ENCODE measurements around the gene MLLT3. TPM values are rescaled to one million over a fixed set of nuclear protein-coding genes. Genes with fewer than 3 reads are reported as not detected.

MLLT3 gene
- total and polyA plus RNA-seq, 8 donors = 1.8 to 10.3 (median 4.2) TPM

GRCh38 chr9:20414150-20414549 lies 208.1 kb downstream of the MLLT3 start:
- no peak for ATAC-seq
- H3K36me3 ChIP-seq = no peaks in the 10 kb centered on the region
- TF ChIP-seq CTCF (IDR thresholded peaks at IDR 0.05) = no peak
- no peak for DNase-seq
- H3K27me3 ChIP-seq = no peaks in the 10 kb centered on the region
- no peaks in the 10 kb centered on the region for H3K4me1 ChIP-seq
- no peak for FAIRE-seq
- H3K27ac ChIP-seq = no peak overlapping the region
- no peaks in the 10 kb centered on the region for H3K9me3 ChIP-seq
- intact Hi-C loops (cut with DNase I) = no loop called here
- H3K4me3 ChIP-seq = no peak overlapping the region

GRCh38 chr9:20409321-20410092 lies 212.8 kb downstream of the MLLT3 start:
- no peaks in the 10 kb centered on the region for H3K9me3 ChIP-seq
- no peak overlapping the region for H3K4me3 ChIP-seq
- TF ChIP-seq CTCF (IDR thresholded peaks at IDR 0.05) = no peak
- intact Hi-C loops (cut with DNase I) = no loop called here
- H3K27ac ChIP-seq = no peak overlapping the region
- DNase-seq (no peak), FAIRE-seq (no peak), ATAC-seq (no peak)
- H3K27me3 ChIP-seq = no peaks in the 10 kb centered on the region
- no peaks in the 10 kb centered on the region for H3K4me1 ChIP-seq
- H3K36me3 ChIP-seq = no peaks in the 10 kb centered on the region

- TF ChIP-seq CTCF (IDR thresholded peaks at IDR 0.05) = no peak
- intact Hi-C loops (cut with DNase I) = no loop called here
- ATAC-seq (no peak), FAIRE-seq (no peak), DNase-seq (no peak)
- Histone ChIP-seq H3K36me3 (no peaks in the 10 kb centered on the region), H3K4me3 (no peak overlapping the region), H3K9me3 (no peaks in the 10 kb centered on the region), H3K27ac (no peak overlapping the region), H3K27me3 (no peaks in the 10 kb centered on the region), H3K4me1 (no peaks in the 10 kb centered on the region)
- WGBS, 2 donors = 53 to 58% methylated on average over 4 of the region's 4 CpGs
Observed at GRCh38 chr9:20408513-20408912, 213.8 kb downstream of the MLLT3 start.

GRCh38 chr9:20407013-20407412 lies 215.3 kb downstream of the MLLT3 start:
- no peak for TF ChIP-seq CTCF (IDR thresholded peaks at IDR 0.05)
- H3K36me3 ChIP-seq = no peaks in the 10 kb centered on the region
- H3K4me1 ChIP-seq = no peaks in the 10 kb centered on the region
- ATAC-seq (no peak), FAIRE-seq (no peak), DNase-seq (no peak)
- no peaks in the 10 kb centered on the region for H3K9me3 ChIP-seq
- intact Hi-C loops (cut with DNase I) = no loop called here
- no peak overlapping the region for H3K4me3 ChIP-seq
- H3K27me3 ChIP-seq = no peaks in the 10 kb centered on the region
- H3K27ac ChIP-seq = no peak overlapping the region

GRCh38 chr9:20406344-20406743 lies 216.0 kb downstream of the MLLT3 start:
- no peaks in the 10 kb centered on the region for H3K4me1 ChIP-seq
- ATAC-seq (no peak), DNase-seq (no peak), FAIRE-seq (no peak)
- WGBS, 2 donors = 88 to 95% methylated on average over 4 of the region's 4 CpGs
- TF ChIP-seq CTCF (IDR thresholded peaks at IDR 0.05) = no peak
- no peak overlapping the region for H3K27ac ChIP-seq
- no peaks in the 10 kb centered on the region for H3K27me3 ChIP-seq
- intact Hi-C loops (cut with DNase I) = no loop called here
- H3K9me3 ChIP-seq = no peaks in the 10 kb centered on the region
- H3K4me3 ChIP-seq = no peak overlapping the region
- no peaks in the 10 kb centered on the region for H3K36me3 ChIP-seq

All from pancreas (tissue), 10 donors.